NCI-H1436 (cell line): ENCODE results near the gene LY86.
"Not testable (repeated sequence)": the region's sequence is repeated elsewhere in the genome, so short reads cannot be mapped to it uniquely, and the experiment has no call there.

Experiments used
- DNase-seq: peaks from one replicate; lab custom pipeline; 2025; lab: John Stamatoyannopoulos, UW

The LY86 gene

DNA sequence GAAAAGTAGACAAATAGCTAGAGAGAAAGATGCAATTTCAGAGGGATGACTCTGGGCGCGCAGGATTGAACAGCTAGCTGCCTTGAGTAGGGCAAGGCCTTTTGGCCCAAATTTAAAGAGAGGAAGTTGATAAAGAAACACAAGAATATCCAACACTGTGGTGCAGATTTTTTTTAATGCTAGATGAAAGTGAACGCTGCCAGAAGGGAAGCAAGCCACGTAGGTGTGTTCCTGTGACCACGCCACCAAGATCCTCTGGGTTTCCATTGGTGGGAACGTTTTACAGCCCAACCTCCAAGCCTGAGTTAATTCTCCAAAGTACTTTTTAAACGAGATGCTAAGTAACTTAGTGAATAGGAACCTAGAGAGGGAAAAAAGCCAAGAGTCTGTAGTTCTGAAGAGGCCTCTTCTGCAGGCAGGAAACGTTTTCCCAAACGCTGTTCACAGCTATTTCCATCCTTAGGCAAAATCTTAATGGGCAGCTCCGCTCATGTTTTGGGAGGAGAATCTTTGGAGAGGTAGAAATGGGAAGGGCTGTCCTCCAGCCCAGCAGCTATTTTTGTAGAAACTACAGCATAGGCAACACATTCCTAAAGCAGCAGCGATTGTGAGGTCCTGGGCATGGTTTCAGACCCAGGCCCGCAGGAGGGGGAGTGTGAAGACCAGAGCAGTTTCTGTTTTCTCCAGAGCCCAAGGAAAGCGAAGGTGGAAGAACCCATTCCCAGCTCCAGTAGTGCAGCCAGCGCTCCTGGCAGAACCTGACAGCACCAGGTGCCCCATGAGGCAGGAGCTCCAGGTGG lies 8.2 kb downstream of the LY86 start:
- DNase-seq: no peak

DNA sequence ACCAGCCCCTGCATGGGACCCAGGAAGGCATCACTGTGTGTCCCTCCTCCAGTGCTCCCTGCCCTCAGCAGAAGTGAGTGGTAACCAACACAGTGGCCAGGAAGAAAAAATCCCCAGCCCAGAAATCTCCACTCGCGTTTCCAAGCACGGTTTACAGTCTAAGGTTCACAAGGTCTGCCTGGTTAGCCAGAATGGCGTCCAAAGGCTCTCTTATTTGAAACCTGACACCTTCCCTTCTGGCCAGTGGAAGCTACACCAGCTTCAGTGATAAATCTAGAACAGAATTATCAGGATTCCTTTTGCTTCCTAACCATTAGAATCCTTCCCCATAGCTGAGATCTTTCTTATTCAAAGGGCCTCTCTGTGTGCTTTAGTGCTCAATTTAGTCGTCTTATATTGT lies 9.2 kb downstream of the LY86 start:
- DNase-seq: no peak

DNA sequence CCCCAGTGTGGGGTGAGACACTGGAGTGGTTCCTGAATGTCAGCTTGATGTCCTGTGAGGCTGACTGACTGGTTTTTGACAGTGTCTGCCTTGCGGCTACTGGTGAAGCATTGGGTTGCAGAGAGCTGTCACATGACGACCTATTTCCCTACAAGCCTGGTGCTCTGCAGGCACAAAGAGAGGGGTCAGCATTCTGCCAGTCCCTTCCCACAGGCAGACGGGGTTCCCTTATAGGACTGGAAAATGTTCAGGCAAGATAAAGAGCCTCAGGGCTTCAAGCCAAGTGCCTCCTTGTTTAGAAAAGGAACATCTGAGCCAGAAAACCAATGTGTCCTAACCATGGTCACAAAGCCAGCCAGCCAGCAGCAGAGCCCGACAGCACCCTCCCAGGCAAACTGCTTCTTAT lies 11.0 kb downstream of the LY86 start:
- DNase-seq: no peak

DNA sequence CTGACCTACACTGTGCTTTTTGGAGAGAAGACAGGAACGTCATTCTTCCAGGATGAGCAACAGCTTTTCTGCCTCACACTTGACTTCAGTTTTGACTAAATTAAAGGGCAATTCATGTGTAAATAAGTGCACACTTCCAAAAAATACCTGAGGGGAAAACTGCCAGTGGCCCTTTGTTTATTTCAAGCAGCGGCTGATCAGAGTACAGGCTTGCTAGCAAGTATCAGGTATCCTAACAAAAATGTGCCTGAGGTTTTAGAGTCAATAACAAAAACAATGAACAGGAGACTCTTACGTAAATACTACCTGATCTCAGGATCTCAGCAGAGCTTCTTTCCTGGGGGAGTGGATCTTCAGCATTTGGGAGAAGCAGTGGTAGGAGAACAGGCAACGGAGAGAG lies 12.4 kb downstream of the LY86 start:
- DNase-seq: peak; percentile 5

DNA sequence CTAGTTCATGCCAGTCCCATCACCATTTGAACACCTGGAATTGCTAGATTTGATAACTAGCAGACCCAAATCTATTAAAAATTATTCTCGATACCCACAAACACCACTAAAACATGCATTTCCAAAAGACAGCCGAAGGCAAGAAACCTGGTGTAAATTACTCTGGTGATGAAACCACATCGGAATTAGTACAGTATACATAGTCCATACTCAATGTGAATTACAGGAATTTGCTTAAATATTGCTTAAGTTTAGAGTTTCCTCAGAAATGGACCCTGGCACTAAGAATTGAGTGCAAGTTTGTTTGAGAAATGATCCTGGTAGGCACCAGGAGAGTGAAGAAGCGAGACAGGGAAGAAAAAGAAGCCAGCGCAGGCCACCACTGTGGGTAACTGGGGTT lies 13.7 kb downstream of the LY86 start:
- no peak for DNase-seq

DNA sequence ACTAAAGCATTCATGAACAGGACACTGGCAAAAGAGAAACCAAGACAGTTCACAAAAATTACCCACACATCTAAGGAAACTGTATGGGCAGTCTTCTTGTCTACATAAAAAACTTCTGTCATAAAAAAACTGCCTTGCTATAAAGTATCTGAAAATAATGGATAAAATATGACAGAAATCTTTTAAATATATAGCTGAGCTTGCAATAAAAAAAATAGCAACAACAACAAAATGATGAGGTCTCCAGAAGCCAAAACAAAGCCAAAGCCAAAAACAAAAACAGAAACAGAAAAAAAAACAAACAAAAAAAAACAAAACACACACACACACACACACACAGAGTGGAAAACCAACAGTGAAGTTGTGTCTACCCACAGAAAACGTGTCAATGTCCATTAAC lies 14.8 kb downstream of the LY86 start:
- DNase-seq: no peak

DNA sequence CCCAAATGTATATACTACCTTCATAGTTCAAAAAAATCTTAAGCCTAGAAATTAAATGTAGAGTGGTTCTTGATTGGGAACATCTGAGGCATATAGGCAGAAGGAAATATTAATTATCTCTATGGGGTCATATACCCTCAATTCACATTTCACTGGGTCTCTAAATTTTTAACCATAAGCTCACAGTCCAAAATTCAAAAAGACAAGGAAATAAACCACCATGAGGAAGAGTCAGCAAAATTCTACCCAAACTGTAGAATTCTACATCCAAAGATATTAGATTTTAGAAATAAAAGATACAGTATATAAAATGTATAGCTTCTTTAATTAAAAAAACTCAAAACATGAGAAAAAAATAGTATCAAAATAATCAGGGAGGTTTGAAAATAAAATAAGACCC lies 15.5 kb downstream of the LY86 start:
- DNase-seq: no peak

DNA sequence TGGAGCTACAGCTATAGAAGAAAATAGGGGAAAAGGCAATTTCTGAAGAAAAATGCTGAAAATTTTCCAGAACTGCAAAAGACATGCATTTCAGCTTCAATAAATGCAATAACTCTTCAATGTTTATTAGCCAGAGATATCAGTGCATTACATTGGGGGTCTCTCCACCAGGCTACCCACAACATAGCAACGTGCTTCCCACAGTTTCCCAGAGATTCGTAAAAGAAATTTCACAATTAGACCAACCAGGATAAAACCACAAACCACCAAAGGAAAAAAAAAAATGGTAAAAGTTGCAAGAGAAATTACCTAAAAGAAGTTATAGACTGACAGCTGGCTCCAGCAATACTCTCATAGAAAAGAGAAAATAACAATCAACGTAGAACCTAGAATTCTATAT lies 16.0 kb downstream of the LY86 start:
- DNase-seq: no peak

DNA sequence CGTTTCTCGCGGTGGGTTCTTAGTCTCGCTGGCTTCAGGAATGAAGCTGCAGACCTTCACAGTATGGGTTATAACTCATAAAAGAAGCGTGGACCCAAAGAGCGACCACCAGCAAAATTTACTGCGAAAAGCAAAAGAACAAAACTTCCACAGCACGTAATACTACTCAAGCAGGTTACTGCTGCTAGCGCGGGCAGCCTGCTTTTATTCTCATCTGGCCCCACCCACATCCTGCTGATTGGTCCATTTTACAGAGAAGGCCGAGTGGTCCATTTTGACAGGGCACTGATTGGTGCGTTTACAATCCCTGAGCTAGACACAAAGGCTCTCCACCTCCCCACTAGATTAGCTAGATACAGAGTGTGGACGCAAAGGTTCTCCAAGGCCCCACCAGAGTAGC lies 17.4 kb downstream of the LY86 start:
- no peak for DNase-seq

DNA sequence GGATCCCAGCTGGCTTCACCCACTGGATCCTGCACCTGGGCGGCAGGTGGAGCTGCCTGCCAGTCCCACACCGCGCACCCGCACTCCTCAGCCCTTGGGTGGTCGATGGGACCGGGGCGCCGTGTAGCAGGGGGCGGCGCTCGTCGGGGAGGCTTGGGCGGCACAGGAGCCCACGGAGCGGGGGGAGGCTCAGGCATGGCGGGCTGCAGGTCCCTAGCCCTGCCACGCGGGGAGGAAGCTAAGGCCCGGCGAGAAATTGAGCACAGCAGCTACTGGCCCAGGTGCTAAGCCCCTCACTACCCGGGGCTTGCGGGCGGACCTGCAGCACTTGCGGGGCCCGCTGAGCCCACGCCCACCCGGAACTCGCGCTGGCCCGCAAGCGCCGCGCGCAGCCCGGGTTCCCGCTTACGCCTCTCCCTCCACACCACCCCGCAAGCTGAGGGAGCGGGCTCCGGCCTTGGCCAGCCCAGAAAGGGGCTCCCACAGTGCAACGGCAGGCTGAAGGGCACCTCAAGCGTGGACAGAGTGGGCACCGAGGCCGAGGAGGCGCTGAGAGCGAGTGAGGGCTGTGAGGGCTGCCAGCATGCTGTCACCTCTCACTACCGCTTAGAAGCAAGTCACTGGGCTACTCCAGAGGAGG lies 18.0 kb downstream of the LY86 start:
- not testable (repeated sequence) for DNase-seq

DNA sequence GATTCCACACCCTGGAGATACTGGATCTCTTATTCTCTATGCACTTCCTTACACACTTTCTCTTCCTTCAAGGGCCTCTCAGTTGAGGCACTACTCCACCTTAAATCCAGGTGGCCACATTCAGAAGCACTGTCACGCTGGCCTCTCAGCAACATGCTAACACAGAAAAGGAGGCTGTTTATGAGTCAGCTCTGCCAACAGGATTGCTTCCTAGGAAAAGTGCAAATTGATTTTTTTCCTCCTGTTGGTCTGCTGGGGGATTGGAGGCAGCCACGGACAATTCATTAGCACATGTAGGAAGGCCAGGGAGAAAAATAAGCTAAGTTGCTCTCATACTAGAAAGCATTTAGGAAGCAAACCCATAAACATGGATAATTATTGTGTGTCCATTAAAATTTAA lies 20.9 kb downstream of the LY86 start:
- DNase-seq: no peak

DNA sequence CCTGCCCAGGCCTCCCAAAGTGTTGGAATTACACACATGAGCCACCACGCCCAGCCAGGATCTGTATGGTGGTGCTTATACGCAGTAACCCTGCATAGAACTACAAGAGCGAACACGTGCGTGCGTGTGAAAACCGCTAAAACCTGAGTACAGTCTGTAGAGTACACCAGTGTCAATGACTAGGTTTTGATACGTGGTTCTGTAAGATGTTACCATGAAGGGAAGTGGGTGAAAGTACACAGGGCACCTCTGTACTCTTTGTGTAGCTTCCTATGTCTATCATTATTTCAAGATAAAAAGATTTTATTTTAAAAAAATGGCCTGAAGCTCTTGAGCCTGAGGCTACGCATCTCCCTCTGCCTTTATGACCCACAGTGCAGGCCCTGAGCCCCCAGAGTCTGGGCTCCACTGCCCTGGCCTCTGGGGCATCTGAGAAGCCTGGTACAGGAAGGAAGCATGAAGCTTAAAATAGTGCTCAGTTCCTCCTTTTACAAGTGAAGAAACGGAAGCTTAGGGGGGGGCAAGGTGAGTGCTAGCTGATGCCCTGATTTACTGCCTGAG lies 21.6 kb downstream of the LY86 start:
- no peak for DNase-seq

DNA sequence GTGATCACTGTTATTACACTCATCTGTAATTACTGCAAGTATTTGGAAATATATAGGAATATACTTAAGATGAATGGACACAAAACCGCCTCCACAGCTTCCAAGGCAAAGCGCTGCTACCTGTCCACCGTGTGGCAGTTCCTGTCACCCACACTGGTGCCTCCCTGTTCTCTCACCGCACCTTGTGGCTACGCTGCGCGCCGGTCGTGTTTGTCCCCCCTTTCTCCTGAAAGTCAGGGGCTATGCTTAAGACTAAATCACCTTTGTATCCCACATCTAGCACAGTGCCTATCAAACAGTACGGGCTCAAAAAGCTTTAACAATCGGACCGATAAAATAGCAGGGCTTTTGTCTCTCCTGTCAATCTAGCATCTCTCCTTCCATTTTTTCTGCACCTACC lies 23.0 kb downstream of the LY86 start:
- no peak for DNase-seq

DNA sequence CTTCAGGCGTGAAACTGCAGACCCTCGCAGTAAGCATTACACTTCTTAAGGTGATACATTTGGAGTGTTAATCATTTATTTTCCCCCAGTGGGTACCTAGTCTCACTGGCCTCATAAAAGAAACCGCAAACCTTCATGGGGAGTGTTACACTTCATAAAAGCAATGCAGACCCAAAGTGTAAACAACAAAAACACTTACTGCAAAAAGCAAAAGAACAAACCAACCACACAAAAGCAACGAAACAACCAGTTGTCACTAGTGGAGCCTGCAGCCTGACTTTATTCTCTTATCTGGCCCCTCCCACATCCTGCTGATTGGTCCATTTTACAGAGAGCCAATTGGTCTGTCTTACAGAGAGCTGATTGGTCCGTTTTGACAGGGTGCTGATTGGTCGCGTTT lies 23.8 kb downstream of the LY86 start:
- no peak for DNase-seq

DNA sequence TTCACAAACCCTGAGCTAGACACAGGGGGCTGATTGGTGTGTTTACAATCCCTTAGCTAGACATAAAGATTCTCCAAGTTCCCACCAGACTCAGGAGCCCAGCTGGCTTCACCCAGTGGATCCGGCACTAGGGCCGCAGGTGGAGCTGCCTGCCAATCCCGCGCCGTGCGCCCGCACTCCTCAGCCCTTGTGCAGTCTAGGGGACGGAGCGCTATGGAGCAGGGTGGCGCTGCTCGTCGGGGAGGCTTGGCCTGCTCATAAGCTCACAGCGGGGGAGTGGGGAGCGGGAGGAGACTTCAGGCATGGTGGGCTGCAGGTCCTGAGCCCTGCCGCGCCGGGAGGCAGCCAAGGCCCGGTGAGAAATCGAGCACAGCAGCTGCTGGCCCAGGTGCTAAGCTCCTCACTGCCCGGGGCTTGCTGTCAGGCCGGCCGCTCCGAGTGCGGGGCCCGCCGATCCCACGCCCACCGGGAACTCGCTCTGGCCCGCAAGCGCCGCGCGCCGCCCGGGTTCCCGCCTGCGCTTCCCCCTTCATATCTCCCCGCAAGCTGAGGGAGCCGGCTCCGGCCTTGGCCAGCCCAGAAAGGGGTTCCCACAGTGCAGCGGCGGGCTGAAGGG lies 24.7 kb downstream of the LY86 start:
- DNase-seq: not testable (repeated sequence)

DNA sequence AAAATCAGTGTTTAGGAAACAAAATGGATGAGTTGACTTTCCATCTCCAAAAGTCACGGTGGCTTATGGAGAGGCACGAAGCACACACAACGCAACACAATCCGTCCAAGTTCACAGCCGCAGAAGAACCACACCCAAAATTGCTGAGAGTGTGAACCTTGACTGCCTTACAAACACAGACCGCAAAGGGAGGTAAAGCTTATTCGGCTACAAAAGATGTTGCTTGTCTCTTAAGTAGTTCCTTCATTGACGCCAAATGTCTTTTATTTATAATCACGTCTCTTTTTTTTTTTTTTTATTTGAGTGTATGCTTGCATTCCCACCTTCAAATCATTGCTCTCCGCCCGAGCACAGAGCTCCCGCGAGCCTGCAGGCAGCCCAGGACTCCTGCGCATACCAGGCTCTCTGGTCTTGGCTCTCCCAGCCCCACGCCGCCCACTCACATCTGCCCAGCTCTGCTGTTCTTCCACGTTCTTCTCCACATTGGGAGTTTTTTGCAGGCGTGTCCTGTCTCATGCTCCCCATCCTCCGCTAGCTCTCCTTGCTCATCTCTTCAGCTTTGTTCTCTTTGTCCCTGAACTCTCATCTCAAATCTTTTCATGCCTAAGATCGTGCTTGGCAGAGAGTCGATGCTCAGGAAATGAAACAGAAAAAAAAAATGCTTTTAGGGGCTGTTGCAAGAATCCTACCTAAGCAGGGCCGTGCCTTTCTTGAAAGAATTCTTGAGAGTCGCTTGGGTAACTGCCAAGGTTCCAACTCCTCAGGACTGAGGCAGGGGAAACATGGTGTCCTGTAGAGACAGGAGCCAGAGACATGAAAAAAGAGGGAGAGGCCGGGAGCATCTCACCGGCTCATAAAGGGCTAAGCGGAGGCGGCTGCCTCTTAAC lies 25.8 kb downstream of the LY86 start:
- no peak for DNase-seq

DNA sequence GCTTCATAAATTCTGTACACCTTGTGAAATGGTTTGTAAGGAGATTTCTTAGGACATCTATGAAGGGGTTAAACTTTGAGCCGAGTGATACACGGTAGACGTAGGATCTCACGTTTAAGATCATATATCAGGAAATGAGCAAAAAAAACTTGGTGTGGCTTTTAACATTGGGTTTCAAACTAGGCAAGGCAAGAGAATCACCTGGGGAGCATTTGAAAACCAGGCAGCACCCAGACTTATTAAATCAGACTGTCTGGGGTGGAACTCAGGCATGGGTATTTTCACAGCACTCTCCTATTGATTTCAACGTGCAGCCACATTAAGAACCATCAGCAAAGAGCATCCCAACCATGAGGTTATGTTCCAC lies 26.4 kb downstream of the LY86 start:
- no peak for DNase-seq

DNA sequence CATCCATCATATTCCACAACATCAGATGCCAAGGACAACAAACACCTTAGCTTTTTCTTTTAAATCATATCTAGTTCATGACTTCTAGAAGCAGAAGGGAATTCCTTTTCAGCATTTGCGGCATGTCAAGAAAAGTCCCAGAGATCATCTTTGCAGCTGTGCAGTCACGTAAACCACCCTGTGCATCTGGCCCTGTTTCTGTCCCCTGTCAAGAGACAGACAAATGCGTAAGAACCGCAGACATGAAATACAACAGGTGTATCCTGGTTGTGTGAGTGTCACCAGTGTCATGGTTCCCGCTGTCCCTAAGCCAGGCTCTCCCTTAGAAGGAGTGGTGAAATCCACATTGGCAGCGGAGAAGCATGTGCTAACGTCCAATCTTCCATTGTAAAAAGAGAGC lies 28.1 kb downstream of the LY86 start:
- DNase-seq: no peak

DNA sequence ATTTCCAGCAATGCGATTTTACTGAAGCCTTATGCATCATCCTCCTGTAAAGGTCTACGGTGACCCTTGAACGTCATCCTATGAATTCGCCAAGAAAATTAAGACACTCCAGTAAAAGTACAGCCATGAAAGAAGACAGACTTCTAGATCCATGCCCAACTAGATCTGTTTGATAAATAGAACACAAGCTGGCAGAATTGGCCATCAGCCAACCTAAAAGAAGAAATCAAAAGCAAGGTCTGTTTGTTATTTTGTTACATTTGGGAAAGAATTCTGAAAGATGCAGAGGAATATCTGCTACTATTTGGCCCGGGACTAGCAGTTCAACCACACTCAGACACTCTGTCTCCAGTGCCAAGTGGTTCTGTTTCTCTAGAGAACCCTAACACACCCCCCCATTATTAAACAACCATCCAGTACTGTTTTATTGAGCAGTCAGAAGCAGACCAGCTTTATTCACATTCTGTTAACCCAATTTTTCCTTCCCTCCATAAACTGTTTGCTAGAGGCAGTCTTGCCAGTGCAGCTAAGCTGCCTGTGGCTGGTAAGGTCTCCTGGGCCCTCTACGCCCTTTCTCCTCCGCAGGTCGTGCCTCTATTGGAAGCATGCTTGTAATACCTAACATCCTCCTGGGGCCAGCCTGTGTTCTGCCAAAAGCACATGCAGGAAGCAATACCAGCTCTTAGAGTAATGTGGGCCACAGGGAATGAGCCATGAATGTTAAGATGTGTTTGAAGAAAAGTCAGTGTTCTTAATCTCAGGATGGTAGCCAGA lies 30.7 kb downstream of the LY86 start:
- DNase-seq: peak; percentile 7

DNA sequence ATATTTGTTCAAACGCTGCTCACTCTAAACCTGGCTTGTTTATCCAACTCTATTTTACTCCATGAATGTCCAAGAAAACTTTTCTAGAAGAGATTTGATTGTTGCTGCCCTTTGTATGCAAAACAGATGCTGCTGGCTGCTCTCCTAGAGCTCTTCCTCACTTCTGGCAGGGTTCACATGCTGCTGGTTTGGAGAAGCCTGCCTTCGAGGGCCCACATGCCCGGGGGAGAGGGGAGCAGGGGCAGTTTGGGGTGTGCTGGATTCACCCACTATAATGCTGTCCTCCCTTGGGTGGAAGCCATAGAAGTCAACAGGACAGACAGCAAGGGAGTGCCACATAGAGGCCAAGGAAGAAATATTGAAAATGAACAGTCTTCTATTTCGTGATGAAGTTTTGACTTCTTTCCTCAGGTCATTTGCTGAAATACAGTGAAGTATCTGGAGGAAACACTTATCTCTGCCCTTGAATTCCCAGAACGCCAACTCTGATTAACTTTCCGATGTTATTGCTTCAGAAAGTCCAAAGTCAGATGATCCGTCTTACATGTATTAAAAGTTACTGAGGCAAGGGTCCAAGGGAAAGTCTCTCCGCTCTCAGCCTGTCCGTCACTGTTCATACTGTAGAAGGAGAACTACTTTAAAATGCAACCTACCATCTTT lies 32.4 kb downstream of the LY86 start:
- DNase-seq: no peak

DNA sequence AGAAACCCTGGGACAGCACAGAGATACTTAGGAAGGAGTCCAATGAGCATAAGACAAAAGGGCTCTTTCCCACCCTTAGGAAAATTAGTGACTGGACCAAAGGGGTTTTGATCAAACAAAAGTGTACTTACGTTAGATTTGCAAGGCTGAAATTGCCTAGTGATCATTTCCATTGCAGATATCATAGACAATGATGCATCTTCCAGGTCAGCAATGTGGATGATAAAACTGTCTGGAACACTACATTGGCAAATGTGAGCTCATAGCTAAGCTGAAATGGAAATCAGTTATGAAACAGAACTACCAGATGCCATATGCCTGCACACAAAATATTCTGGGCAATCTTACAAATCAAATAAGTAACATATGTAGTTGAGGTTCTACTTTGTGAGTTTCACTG lies 34.0 kb downstream of the LY86 start:
- DNase-seq: no peak
